Measurements from ENCODE around the gene MUC5AC. TPM values are rescaled to one million over a fixed set of nuclear protein-coding genes. Genes with fewer than 3 reads are reported as not detected.

Gene MUC5AC
- total RNA-seq, 1 donor from 2014 or later, result not detected

GRCh38 chr11:1194977-1195681 is 37.4 kb downstream of the MUC5AC start:
- intact Hi-C loops (cut with micrococcal nuclease), result no loop called here

DNA sequence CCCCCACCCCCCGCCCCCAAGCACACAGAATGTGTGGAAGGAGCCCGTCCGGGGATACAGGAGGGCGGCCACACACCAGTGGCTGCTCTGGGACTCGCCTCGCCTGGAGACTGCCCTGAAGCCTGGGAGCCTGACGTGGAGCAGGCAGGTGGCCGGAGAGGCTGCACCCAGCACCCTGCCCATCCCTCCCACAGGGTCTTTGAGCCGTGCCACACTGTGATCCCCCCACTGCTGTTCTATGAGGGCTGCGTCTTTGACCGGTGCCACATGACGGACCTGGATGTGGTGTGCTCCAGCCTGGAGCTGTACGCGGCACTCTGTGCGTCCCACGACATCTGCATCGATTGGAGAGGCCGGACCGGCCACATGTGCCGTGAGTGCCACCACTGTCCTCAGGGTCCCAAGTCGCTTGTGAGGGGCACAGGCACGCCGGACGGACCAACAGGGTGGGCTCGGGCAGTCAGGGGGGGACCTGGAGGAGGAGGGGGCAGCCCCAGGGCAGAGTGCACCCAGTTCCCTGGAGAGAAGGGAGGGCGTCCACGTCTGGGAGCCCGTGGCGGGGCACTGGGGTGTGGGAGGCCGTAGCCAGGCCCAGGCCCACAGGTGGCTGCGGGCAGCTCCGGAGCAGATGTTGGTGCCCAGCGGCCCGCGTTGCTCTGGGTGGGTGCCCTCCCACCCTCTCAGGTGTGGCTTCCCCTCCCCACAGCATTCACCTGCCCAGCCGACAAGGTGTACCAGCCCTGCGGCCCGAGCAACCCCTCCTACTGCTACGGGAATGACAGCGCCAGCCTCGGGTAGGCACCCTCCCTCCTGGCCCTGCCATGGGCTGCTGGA is 38.1 kb downstream of the MUC5AC start:
- intact Hi-C loops (cut with micrococcal nuclease), result no loop called here

- intact Hi-C loops (cut with micrococcal nuclease), result no loop called here
These were observed 39.0 kb downstream of the MUC5AC start for GRCh38 chr11:1196516-1197391.

- intact Hi-C loops (cut with micrococcal nuclease), result no loop called here
These were observed 39.7 kb downstream of the MUC5AC start for GRCh38 chr11:1197431-1197885.

GRCh38 chr11:1197886-1198560 is 40.3 kb downstream of the MUC5AC start:
- intact Hi-C loops (cut with micrococcal nuclease), result no loop called here

DNA sequence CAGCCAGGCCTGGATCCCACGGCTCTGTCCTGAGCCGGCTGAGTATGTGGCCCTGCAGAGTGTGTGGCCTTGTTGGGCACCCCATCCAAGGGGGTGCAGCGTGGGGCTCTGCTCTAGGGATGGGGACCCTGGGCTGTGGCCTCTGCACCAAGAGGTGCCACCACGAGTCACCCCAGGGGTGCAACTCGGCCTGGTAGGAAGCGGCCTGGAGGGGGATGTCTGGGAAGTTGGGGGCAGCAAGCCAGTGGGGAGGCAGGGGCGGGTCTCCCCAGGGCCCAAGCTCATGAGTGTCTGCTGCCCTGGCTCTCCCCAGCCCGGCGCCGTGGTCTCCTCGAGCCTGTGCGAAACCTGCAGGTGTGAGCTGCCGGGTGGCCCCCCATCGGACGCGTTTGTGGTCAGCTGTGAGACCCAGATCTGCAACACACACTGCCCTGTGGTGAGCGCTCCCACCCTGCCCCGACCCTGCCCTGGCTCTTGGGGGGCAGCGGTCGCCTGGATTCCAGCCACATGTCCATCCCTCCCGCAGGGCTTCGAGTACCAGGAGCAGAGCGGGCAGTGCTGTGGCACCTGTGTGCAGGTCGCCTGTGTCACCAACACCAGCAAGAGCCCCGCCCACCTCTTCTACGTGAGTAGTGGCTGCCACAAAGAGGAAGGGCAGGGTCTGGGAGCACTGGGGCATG is 40.9 kb downstream of the MUC5AC start:
- intact Hi-C loops (cut with micrococcal nuclease), result no loop called here

DNA sequence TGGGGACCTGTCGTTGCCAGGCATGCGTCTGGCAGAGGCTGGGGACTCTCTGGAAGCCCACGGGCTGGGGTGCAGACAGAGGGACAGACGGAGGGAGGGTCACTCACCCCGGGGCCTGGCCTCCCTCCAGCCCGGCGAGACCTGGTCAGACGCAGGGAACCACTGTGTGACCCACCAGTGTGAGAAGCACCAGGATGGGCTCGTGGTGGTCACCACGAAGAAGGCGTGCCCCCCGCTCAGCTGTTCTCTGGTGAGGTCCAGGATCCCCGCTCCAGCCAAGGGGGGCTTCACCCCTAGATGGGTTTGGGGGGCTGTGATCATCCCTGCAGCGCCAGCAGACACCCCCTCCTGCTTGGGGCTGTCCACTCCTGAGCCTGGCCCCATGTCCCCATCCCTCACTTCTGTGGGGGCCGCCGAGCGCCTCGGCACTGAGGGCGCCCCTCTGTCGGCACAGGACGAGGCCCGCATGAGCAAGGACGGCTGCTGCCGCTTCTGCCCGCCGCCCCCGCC is 41.5 kb downstream of the MUC5AC start:
- intact Hi-C loops (cut with micrococcal nuclease), result no loop called here

DNA sequence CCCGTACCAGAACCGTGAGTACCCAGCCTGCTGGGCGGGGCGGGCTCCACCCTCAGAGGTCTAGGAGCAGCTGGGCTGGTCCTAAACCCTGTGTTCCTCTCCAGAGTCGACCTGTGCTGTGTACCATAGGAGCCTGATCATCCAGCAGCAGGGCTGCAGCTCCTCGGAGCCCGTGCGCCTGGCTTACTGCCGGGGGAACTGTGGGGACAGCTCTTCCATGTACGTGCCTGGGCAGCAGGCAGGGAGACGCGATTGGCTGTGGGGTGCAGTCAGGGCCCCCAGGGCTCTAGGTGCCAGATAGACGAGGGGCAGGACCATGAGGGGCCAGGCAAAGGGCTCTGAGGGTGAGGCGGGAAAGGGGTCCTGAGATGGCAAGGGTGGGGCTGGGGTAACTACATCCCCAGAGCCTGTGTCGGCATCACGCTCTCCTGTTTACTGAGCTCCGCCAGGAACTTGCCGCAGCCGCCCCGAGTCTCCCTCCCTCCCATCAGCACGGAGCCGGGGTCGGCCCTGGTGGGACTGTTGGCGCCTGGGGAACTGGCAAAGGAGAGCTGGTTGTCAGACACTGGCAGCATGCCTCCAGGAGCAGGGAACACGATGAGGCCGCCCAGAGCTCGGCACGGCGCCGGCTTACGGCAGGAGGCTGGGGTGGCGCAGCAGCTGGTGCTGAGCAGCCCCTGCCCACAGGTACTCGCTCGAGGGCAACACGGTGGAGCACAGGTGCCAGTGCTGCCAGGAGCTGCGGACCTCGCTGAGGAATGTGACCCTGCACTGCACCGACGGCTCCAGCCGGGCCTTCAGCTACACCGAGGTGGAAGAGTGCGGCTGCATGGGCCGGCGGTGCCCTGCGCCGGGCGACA is 42.2 kb downstream of the MUC5AC start:
- intact Hi-C loops (cut with micrococcal nuclease), result no loop called here

- intact Hi-C loops (cut with micrococcal nuclease), result no loop called here
These were observed 42.9 kb downstream of the MUC5AC start for GRCh38 chr11:1200611-1201191.

DNA sequence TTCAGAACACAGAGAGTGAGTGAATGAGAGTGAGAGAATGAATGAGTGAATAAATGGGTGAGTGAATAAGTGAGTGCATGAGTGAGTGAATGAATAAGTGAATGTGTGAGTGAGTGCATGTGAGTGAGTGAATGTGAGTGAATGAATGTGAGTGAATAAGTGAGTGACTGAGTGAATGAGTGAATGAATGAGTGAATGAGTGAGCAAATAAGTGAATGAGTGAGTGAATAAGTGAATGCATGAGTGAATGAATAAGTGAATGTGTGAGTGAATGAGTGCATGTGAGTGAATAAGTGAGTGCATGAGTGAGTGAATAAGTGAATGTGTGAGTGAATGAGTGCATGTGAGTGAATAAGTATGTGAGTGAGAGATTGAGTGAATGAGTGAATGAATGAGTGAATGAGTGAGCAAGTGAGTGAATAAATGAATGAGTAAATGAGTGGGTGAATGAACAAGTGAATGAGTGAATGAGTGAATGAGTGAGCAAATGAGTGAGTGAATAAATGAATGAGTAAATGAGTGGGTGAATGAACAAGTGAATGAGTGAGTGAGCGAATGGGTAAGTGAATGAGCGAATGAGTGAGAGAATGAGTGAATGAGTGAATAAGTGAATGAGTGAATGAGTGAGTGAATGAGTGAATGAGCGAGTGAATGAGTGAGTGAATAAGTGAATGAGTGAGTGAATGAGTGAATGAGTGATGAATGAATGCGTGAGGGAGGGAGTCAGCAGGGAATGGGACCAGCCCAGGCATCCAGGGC is 43.8 kb downstream of the MUC5AC start:
- intact Hi-C loops (cut with micrococcal nuclease), result no loop called here

DNA sequence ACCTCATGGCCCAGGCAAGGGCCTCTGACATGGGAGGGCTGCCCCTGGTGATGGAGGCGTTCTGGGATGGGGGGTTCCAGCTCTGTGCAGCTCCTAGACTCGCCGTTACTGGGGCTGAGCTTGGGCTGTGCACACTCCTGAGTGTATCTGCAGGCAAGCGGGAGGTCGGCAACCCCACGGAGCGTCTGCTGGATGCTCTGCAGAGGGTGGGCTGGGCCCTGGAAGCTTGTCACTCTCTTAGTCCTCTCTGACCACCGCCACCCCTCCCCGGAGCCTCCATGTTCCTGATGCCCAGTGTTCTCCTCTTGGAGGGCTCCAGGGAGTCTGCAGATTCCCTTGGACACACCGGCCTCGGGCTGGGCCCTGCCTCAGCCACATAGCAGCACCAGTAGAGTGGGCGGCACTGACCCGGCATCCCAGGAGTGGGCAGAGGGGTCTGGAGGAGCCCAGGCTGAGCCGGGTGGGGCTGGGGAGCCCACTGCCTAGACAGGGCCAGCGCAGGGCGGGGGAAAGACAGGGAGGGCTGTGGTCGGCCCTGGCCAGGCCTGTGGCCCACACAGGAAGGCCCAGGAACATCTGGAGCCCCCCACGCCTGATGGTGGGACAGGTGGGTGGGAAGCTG is 44.5 kb downstream of the MUC5AC start:
- intact Hi-C loops (cut with micrococcal nuclease), result no loop called here

DNA sequence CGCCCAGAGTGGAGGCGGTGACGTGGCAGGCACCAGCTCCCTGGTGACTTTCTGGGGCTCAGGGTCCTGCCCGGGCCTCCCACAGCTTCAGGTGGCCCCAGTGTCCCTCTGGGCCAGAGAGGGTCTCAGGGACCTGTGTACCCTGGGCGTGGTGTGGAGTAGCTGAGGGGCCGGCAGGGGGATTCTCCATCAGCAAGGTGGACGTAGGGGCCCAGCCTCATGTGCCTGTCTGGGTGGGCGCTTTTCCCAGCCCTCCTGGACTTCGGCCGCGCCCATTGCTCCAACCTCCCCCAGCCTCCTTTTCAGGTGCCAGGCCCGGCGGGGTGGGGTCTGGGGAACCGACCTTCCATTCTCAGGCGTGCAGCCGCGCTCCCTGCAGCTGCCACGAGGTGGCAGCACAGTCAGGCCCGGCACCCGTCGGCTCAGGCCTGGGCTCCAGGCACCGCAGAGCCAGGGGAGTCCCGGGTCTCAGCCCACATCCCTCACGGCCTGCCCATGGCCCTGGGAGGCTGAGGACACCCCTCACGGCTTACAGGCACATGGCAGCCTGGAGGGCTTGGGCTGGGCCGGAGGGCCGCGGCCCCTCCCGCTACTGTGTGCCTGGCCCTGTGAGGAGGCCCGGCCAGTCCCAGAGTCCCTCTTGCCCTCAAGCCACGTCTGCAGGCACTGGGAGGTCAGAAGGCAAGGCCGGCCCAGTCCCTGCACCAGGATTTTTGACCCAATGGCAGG is 45.2 kb downstream of the MUC5AC start:
- intact Hi-C loops (cut with micrococcal nuclease), result loop anchor here (1.0 kb wide), 1 partner anchor 371 kb away; no protein-coding TSS in a partner anchor

DNA sequence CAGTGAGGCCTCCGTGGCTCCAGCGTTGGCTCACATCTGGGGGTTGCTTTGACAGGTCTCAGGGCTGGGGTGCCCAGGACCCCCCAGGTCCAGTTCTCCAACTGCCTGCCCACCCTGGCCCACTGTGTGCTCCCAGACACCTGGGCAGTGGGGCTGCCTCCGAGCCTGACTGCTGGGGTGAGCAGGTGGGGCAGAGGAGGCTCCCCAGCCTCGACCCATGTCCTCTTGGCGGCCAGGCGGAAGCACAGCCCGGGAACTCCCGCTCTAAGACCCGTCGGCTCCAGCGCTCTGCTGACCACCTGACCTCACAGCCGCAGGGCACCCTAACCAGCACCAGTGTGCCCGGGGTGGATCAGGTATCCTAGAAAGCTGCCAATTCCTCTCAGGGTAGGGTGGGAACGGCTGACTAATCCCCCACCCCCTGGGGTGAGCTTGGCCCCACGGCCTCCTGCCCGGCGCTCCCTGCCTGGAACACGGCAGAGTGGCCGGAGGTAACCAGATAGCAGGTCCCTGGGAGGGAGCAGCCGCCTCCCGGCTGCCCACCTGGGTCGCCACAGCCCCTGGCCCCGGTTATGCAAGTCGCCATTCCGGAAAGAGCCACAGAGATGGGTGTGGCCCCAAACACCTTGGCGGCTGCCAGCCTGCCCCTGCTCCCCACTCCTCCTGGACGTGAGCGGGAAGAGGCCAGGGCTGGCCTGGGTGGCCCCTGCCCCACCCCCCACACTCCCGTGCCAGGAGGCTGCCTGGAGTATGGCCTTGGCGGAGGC is 45.9 kb downstream of the MUC5AC start:
- intact Hi-C loops (cut with micrococcal nuclease), result loop anchor here (1.0 kb wide), 1 partner anchor 371 kb away; no protein-coding TSS in a partner anchor

DNA sequence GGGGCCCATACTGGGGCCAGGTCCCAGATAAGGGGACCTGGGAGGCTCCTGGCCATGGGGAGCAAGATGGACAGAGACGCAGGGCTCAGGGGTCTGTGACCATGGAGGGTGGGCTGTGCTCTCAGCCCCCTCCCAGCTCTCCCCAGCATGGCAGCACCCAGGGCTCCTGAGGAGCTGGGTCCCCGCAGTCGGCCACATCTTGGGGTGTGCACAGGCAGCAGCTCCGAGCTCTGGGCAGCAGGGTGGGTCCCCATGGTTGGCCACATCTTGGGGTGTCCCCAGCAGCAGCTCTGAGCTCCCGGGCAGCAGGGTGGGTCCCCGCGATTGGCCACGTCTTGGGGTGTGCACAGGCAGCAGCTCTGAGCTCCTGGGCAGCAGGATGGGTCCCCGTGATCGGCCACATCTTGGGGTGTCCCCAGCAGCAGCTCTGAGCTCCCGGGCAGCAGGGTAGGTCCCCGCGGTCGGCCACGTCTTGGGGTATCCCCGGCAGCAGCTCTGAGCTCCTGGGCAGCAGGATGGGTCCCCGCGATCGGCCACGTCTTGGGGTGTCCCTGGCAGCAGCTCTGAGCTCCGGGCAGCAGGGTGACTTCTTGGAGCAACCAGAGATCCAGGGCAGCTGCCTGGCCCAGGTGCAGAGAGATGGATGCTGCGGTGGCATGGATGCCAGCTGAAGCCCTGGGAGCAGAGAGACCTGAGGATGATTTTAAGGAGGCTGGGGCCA is 46.8 kb downstream of the MUC5AC start:
- intact Hi-C loops (cut with micrococcal nuclease), result no loop called here
